B cell (primary cell): ENCODE results near the gene CYP26B1. TPM values are rescaled to one million over a fixed set of nuclear protein-coding genes. Genes with fewer than 3 reads are reported as not detected.

ENCODE experiments used
- ATAC-seq: fragments of 200-7000 bp; cut with Tn5 transposase; one replicate; pipeline ENCODE4 v1.10.0; 2021; ENCODE audit warnings: low read depth, mild to moderate bottlenecking, moderate number of reproducible peaks, moderate library complexity
- CTCF ChIA-PET: fragments of 350-600 bp; sonication (Branson Sonifier 250); formaldehyde crosslinking; loops from one replicate; lab custom pipeline; 2021; ENCODE audit warnings: antibody characterized with exemption, inconsistent platforms; lab: Charles Lee
- POLR2A ChIA-PET: fragments of 350-600 bp; sonication (Branson Sonifier 250); formaldehyde crosslinking; loops from one replicate; lab custom pipeline; 2021; ENCODE audit warnings: antibody characterized with exemption; lab: Charles Lee
- DNase-seq: peaks from one replicate; pipeline ENCODE4 v3.0.0; 2013
- H2AFZ ChIP-seq: 2 replicates; pipeline ENCODE4 v1.6.1; 2012; ENCODE audit warnings: mild to moderate bottlenecking, low read depth, low read length; ENCODE audit not compliant: insufficient read depth, poor library complexity, severe bottlenecking
- H3K27ac ChIP-seq, 2 donors: 1 replicate in 1 of 2; 2 replicates in 1 of 2; pipeline ENCODE4 v1.5.1; 2012 to 2013; ENCODE audit warnings: low read length in 2 of 2, mild to moderate bottlenecking in 2 of 2, moderate library complexity in 1 of 2
- H3K27me3 ChIP-seq, 4 experiments: fragments of 200-600 bp in 1 of 4; sonication (generic) in 1 of 4; replicated peaks in 1 of 4; 1 replicate in 2 of 4; 2 replicates in 2 of 4; pipeline versions ENCODE4 v1.6.1 to v1.7.0; 2013 to 2016; ENCODE audit warnings: low read length in 3 of 4, mild to moderate bottlenecking in 2 of 4, mixed read lengths in 1 of 4, moderate library complexity in 1 of 4; ENCODE audit not compliant: insufficient read depth in 4 of 4, control insufficient read depth in 3 of 4; ENCODE audit errors: control extremely low read depth in 1 of 4
- H3K36me3 ChIP-seq, 2 experiments: replicated peaks in 1 of 2; 1 replicate in 1 of 2; 2 replicates in 1 of 2; pipeline versions ENCODE4 v1.6.1 to v1.7.1; 2013; ENCODE audit warnings: low read length in 1 of 2; ENCODE audit not compliant: insufficient read depth in 2 of 2, control insufficient read depth in 1 of 2; ENCODE audit errors: control extremely low read depth in 1 of 2, extremely low read depth in 1 of 2
- H3K4me1 ChIP-seq, 2 donors: fragments of 200-600 bp in 1 of 2; sonication (generic) in 1 of 2; 1 replicate in 1 of 2; 2 replicates in 1 of 2; pipeline versions ENCODE4 v1.5.1 to v1.6.1; 2013 to 2017; ENCODE audit warnings: low read length in 2 of 2; ENCODE audit not compliant: control insufficient read depth in 2 of 2, insufficient read depth in 2 of 2
- H3K4me2 ChIP-seq: replicated peaks from 2 replicates; pipeline ENCODE3; 2012; ENCODE audit warnings: mild to moderate bottlenecking, low read depth, low read length; ENCODE audit not compliant: poor library complexity, severe bottlenecking
- H3K4me3 ChIP-seq, 5 experiments: fragments of 200-600 bp in 1 of 5; sonication (generic) in 1 of 5; 1 replicate in 3 of 5; 2 replicates in 2 of 5; pipeline versions ENCODE4 v1.5.1 to v1.7.0; 2011 to 2016; ENCODE audit warnings: low read length in 4 of 5, mild to moderate bottlenecking in 4 of 5, low read depth in 2 of 5, control low read depth in 1 of 5, moderate library complexity in 1 of 5; ENCODE audit not compliant: insufficient read depth in 1 of 5; ENCODE audit errors: control extremely low read depth in 1 of 5, extremely low read depth in 1 of 5
- H3K79me2 ChIP-seq: fragments of 200-600 bp; sonication (generic); one replicate; pipeline ENCODE4 v1.6.0; 2016; ENCODE audit warnings: low read length; ENCODE audit not compliant: control insufficient read depth, insufficient read depth
- H3K9ac ChIP-seq: fragments of 200-600 bp; sonication (generic); 2 replicates; pipeline ENCODE4 v1.6.1; 2017; ENCODE audit warnings: mild to moderate bottlenecking, low read length, moderate library complexity
- H3K9me3 ChIP-seq, 3 donors: one replicate each; pipeline versions ENCODE4 v1.6.1 to v1.7.1; 2013; ENCODE audit warnings: low read length in 2 of 3; ENCODE audit not compliant: control insufficient read depth in 2 of 3, insufficient read depth in 1 of 3; ENCODE audit errors: control extremely low read depth in 1 of 3
- H4K20me1 ChIP-seq: 2 replicates; pipeline ENCODE4 v1.6.0; 2012; ENCODE audit warnings: mild to moderate bottlenecking, low read length; ENCODE audit not compliant: insufficient read depth, control insufficient read depth, poor library complexity, severe bottlenecking
- H3K27ac Mint-ChIP-seq: one replicate; pipeline ENCODE4 v1.8.0; 2021; ENCODE audit warnings: mixed read lengths
- H3K27me3 Mint-ChIP-seq: one replicate; pipeline ENCODE4 v1.8.0; 2021; ENCODE audit warnings: mixed read lengths
- H3K4me1 Mint-ChIP-seq: one replicate; pipeline ENCODE4 v1.8.0; 2021; ENCODE audit warnings: mixed read lengths
- H3K4me3 Mint-ChIP-seq: one replicate; pipeline ENCODE4 v1.8.0; 2021; ENCODE audit warnings: mixed read lengths
- H3K9me3 Mint-ChIP-seq: one replicate; pipeline ENCODE4 v1.8.0; 2022; ENCODE audit warnings: mixed read lengths; ENCODE audit not compliant: insufficient read depth
- EZH2 ChIP-seq: IDR thresholded peaks from 2 replicates; pipeline ENCODE4 v1.6.1; 2012; ENCODE audit warnings: borderline replicate concordance, low read depth, mild to moderate bottlenecking, moderate library complexity, low read length; ENCODE audit not compliant: insufficient read depth, poor library complexity, severe bottlenecking
- WGBS: methylation state at CpG from one replicate; pipeline ENCODE4 v1.1.5; 2013; ENCODE audit warnings: missing lambda C conversion rate; ENCODE audit not compliant: insufficient coverage; 5-methylcytosine and 5-hydroxymethylcytosine counted together
- intact Hi-C: fragments of 100-400 bp; cut with micrococcal nuclease; formaldehyde crosslinking; loops from one replicate; pipeline ENCODE4 v1.10.0; 2022
- polyA plus RNA-seq: library from polyadenylated mRNA; depleted of rRNA; stranded (reverse); fragments of >200 nt; gene quantifications from 2 replicates; pipeline ENCODE4 v1.2.3, GENCODE V29; 2012
- total RNA-seq, 2 donors: library from RNA; stranded (reverse); fragments of 120-200 nt in 1 of 2; gene quantifications; 1 replicate in 1 of 2; 2 replicates in 1 of 2; pipeline versions ENCODE4 v1.2.3 to v1.2.4, GENCODE V29; 2013 to 2022
- TF ChIP-seq, protein P1 (sequence below): fragments of 200-600 bp; IDR thresholded peaks from one replicate; pipeline ENCODE4 v1.8.0; 2022; ENCODE audit warnings: antibody characterized with exemption, mild to moderate bottlenecking

Gene CYP26B1
- total and polyA plus RNA-seq, 2 donors (not counting 1 experiment from before 2014, with no cell fraction given) = not detected

DNA sequence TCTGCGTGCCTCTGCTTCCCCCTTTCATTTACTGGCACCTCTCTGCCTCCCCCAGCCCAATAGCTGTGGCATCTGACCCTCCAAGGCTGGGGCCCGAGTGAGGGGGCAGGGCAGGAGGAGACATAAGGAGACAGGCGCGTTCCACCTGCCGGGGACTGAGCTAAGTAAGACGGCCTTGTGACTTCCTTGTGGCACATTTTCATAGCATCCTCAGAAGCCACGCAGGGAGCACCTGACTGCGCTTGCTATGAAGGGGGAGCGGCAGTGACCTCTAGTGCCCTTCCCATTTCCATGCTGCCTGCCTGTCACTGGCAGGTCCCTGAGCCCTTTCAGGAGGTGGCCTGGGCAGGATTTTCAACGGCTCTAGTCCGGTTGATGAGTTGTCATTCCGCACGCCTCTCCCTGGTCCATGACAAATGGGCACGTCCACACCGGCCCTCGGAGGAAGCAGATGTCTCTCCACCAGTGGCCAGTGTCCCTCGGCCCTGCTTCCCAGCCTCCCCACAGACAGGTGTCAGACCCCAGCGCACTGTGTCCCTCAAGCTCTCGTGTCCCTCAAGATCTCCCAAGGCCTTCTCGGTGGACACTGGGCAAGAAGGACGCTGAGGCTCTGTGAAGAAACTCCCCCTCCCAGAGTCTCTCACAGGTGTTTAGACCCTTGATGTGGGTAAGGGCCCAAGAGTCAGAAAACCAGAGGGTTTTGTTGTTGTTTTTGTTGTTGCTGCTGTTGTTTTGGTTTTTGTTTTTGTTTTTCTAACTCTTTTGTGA is 42.7 kb downstream of the CYP26B1 start:
- Histone ChIP-seq H3K4me1 (no peaks in the 10 kb centered on the region), H3K9me3 (peaks cover 0 to 7% (median 0%) of the 10 kb centered on the region in 3 donors), H3K27me3 (no peaks in the 10 kb centered on the region), H3K27ac (no peak overlapping the region), H4K20me1 (no peaks in the 10 kb centered on the region), H3K4me3 (no peak overlapping the region), H3K79me2 (no peaks in the 10 kb centered on the region), H3K9ac (no peak overlapping the region), H3K4me2 (no peak overlapping the region), H3K36me3 (no peaks in the 10 kb centered on the region), H2AFZ (no peak overlapping the region)
- Mint-ChIP-seq H3K4me3 (no peak overlapping the region), H3K9me3 (peaks cover 2% of the 10 kb centered on the region), H3K27ac (no peak overlapping the region), H3K4me1 (no peaks in the 10 kb centered on the region), H3K27me3 (peaks cover 11% of the 10 kb centered on the region)
- CTCF ChIA-PET = no interaction called here
- TF ChIP-seq EZH2 = no peak
- TF ChIP-seq, protein P1, sequence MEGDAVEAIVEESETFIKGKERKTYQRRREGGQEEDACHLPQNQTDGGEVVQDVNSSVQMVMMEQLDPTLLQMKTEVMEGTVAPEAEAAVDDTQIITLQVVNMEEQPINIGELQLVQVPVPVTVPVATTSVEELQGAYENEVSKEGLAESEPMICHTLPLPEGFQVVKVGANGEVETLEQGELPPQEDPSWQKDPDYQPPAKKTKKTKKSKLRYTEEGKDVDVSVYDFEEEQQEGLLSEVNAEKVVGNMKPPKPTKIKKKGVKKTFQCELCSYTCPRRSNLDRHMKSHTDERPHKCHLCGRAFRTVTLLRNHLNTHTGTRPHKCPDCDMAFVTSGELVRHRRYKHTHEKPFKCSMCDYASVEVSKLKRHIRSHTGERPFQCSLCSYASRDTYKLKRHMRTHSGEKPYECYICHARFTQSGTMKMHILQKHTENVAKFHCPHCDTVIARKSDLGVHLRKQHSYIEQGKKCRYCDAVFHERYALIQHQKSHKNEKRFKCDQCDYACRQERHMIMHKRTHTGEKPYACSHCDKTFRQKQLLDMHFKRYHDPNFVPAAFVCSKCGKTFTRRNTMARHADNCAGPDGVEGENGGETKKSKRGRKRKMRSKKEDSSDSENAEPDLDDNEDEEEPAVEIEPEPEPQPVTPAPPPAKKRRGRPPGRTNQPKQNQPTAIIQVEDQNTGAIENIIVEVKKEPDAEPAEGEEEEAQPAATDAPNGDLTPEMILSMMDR = no peak
- intact Hi-C loops = no loop called here
- POLR2A ChIA-PET = no interaction called here
- ATAC-seq (no peak), DNase-seq (no peak)
- 87% methylated on average over 18 of the region's 21 CpGs for WGBS

DNA sequence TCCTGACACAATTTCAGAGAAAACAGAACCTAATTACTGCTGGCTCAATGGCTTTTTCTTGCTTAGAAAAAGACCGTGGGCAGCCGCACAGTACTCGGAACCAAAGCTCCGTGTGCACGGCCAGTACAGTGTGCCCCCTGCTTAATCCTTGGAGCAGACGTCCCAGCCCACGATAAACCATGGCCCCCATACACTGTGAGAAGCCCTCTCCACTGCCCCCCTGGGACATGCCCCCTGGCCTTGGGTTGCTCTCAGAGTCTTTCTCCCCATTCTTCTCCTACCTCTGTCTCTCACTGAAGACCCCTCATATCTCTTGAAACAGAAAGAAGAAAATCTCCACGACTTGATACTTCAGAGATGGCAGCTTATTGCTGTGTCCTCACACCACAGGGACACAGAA is 44.0 kb downstream of the CYP26B1 start:
- CTCF ChIA-PET = no interaction called here
- H3K36me3 ChIP-seq = no peaks in the 10 kb centered on the region
- H4K20me1 ChIP-seq = no peaks in the 10 kb centered on the region
- no peaks in the 10 kb centered on the region for H3K79me2 ChIP-seq
- intact Hi-C loops = no loop called here
- POLR2A ChIA-PET = no interaction called here
- H3K4me1 Mint-ChIP-seq = no peaks in the 10 kb centered on the region
- DNase-seq (no peak), ATAC-seq (no peak)
- H3K27me3 Mint-ChIP-seq = peaks cover 7% of the 10 kb centered on the region
- H3K4me3 Mint-ChIP-seq = no peak overlapping the region
- no peak overlapping the region for H3K27ac ChIP-seq
- no peak overlapping the region for H2AFZ ChIP-seq
- no peaks in the 10 kb centered on the region for H3K4me1 ChIP-seq
- no peaks in the 10 kb centered on the region for H3K27me3 ChIP-seq
- no peak overlapping the region for H3K27ac Mint-ChIP-seq
- WGBS = 93% methylated on average over 8 of the region's 8 CpGs
- no peak for TF ChIP-seq EZH2
- TF ChIP-seq, protein P1 = no peak
- H3K9ac ChIP-seq = no peak overlapping the region
- peaks cover 0 to 7% (median 0%) of the 10 kb centered on the region in 3 donors for H3K9me3 ChIP-seq
- no peak overlapping the region for H3K4me3 ChIP-seq
- H3K4me2 ChIP-seq = no peak overlapping the region
- peaks cover 2% of the 10 kb centered on the region for H3K9me3 Mint-ChIP-seq
